ENCODE measurements around the gene MASP2.

DNA sequence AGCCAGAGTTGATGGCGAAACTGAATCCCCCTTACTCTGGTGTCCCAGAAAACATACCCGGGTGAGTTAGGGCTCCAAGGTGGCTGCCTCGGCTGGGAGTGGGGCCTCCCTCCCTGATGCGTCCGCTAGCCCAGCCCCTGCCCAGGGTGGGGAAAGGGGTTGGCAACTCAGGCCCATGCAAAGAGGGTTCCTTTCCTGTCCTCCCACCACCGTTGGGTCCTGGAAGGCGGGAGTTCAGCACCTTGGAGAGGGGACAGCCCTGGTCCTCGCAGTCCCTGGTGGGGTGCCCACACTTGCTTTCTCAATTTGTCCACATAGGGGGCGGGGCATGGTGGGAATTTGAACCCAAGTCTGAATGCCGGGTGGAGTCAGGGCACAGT, 6.7 kb upstream of the MASP2 start:
- TF ChIP-seq EZH2 (IDR thresholded peaks at IDR 0.05; ENCODE audit: insufficient read depth, poor library complexity, severe bottlenecking): no peak
- TF ChIP-seq EZH2phosphoT487 (IDR thresholded peaks at IDR 0.05; ENCODE audit: insufficient read depth, low read depth): no peak

All from GM23248 (cell line).